ENCODE data around the gene CCDC112.

GRCh38 chr5:115336964-115337363 is 40.5 kb upstream of the CCDC112 start:
- TF ChIP-seq CTCF (conservative IDR thresholded peaks at IDR 0.05; ENCODE audit: low read depth in 2 of 2): no peak
- TF ChIP-seq EZH2phosphoT487 (IDR thresholded peaks at IDR 0.05; ENCODE audit: unreplicated experiment): no peak
- no peak for TF ChIP-seq EZH2 (IDR thresholded peaks at IDR 0.05; ENCODE audit: low read depth, unreplicated experiment)
- no peak for TF ChIP-seq ETS1 (IDR thresholded peaks at IDR 0.05)
- no peak for TF ChIP-seq POLR2AphosphoS5 (IDR thresholded peaks at IDR 0.05; ENCODE audit: low read depth)
- TF ChIP-seq, protein P1, sequence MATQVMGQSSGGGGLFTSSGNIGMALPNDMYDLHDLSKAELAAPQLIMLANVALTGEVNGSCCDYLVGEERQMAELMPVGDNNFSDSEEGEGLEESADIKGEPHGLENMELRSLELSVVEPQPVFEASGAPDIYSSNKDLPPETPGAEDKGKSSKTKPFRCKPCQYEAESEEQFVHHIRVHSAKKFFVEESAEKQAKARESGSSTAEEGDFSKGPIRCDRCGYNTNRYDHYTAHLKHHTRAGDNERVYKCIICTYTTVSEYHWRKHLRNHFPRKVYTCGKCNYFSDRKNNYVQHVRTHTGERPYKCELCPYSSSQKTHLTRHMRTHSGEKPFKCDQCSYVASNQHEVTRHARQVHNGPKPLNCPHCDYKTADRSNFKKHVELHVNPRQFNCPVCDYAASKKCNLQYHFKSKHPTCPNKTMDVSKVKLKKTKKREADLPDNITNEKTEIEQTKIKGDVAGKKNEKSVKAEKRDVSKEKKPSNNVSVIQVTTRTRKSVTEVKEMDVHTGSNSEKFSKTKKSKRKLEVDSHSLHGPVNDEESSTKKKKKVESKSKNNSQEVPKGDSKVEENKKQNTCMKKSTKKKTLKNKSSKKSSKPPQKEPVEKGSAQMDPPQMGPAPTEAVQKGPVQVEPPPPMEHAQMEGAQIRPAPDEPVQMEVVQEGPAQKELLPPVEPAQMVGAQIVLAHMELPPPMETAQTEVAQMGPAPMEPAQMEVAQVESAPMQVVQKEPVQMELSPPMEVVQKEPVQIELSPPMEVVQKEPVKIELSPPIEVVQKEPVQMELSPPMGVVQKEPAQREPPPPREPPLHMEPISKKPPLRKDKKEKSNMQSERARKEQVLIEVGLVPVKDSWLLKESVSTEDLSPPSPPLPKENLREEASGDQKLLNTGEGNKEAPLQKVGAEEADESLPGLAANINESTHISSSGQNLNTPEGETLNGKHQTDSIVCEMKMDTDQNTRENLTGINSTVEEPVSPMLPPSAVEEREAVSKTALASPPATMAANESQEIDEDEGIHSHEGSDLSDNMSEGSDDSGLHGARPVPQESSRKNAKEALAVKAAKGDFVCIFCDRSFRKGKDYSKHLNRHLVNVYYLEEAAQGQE (IDR thresholded peaks at IDR 0.05; ENCODE audit: unreplicated experiment): no peak
- TF ChIP-seq ZNF462 (CRISPR knock-in tag; IDR thresholded peaks at IDR 0.05): no peak
- TF ChIP-seq CREB1 (CRISPR knock-in tag; IDR thresholded peaks at IDR 0.05; ENCODE audit: low read depth): no peak
- TF ChIP-seq JUNB (IDR thresholded peaks at IDR 0.05; ENCODE audit: unreplicated experiment): no peak
- no peak for TF ChIP-seq STAT1 (IDR thresholded peaks at IDR 0.05; ENCODE audit: unreplicated experiment)

Measured in GM23338 (cell line).